Measurements from ENCODE around the gene DRD1. TPM values are rescaled to one million over a fixed set of nuclear protein-coding genes. Genes with fewer than 3 reads are reported as not detected.

Gene DRD1
- total RNA-seq, 1 experiment from 2014 or later: 0.54 TPM

GRCh38 chr5:175390352-175391083 lies 53.5 kb downstream of the DRD1 start:
- intact Hi-C loops (cut with micrococcal nuclease): no loop called here
- ChIA-PET CTCF (no interaction called here), POLR2A (no interaction called here), RAD21 (ENCODE audit: low non-redundant PET in 1 of 2, low total read pairs in 2 of 2, uncharacterized antibody in 2 of 2, unreplicated experiment in 2 of 2) (no interaction called here)
- DNase-seq (ENCODE audit: low read depth, low spot score): no peak
- H3K36me3 ChIP-seq (ENCODE audit: control insufficient read depth in 1 of 2, insufficient read depth in 2 of 2, low read length in 2 of 2): no peaks in the 10 kb centered on the region
- H3K4me2 ChIP-seq (ENCODE audit: low read length): no peak overlapping the region
- H3K4me1 ChIP-seq (ENCODE audit: control insufficient read depth in 1 of 2, insufficient read depth in 2 of 2, low read length in 2 of 2): peaks cover 0 to 3% of the 10 kb centered on the region in 2 experiments; a peak in 1 of 4 replicates
- no peaks in the 10 kb centered on the region for H3K79me2 ChIP-seq (ENCODE audit: insufficient read depth, low read length)
- H3K9ac ChIP-seq (ENCODE audit: low read length): no peak overlapping the region
- no peaks in the 10 kb centered on the region for H4K20me1 ChIP-seq (ENCODE audit: insufficient read depth)
- no peaks in the 10 kb centered on the region for H3K9me2 ChIP-seq (ENCODE audit: insufficient read depth)
- ATAC-seq: no peak
- BruUV-seq (replicated peaks): no TSS peak
- H2AFZ ChIP-seq (ENCODE audit: low read depth, low read length, poor library complexity, severe bottlenecking): no peak overlapping the region
- no peaks in the 10 kb centered on the region for H3K27me3 ChIP-seq (ENCODE audit: insufficient read depth, low read length)
- H3K4me3 ChIP-seq (replicated peaks in 1 of 2; ENCODE audit: low read depth in 1 of 2, low read length in 2 of 2): no peak overlapping the region
- no peak overlapping the region for H3K27ac ChIP-seq (ENCODE audit: low read depth, low read length)
- H3K9me3 ChIP-seq (ENCODE audit: control insufficient read depth in 1 of 2, insufficient read depth in 1 of 2, low read depth in 1 of 2, low read length in 2 of 2): no peaks in the 10 kb centered on the region
- TF ChIP-seq CBX3 (IDR thresholded peaks at IDR 0.05; ENCODE audit: low read depth) (no peak), ZNF274 (IDR thresholded peaks at IDR 0.05; ENCODE audit: low read depth, low read length) (no peak), MAX (IDR thresholded peaks at IDR 0.05) (no peak), ELF1 (IDR thresholded peaks at IDR 0.05; ENCODE audit: borderline replicate concordance, low read depth) (no peak), FOSL1 (IDR thresholded peaks at IDR 0.05; ENCODE audit: low read depth) (no peak), SP1 (IDR thresholded peaks at IDR 0.05; ENCODE audit: low read depth) (no peak), SRF (IDR thresholded peaks at IDR 0.05; ENCODE audit: low read depth) (no peak), POLR2A (IDR thresholded peaks at IDR 0.05; ENCODE audit: borderline replicate concordance, extremely low read depth, insufficient read depth, insufficient read length) (no peak), EGR1 (IDR thresholded peaks at IDR 0.05; ENCODE audit: low read depth) (no peak), TCF7L2 (IDR thresholded peaks at IDR 0.05; ENCODE audit: borderline replicate concordance, extremely low read depth, insufficient read depth, insufficient read length) (no peak), RAD21 (IDR thresholded peaks at IDR 0.05; ENCODE audit: low read depth) (no peak), YY1 (IDR thresholded peaks at IDR 0.05; ENCODE audit: extremely low read depth, insufficient replicate concordance, low read depth, low read length) (no peak), ZFX (IDR thresholded peaks at IDR 0.05) (no peak), JUND (IDR thresholded peaks at IDR 0.05) (no peak)
- TF ChIP-seq, protein P1, sequence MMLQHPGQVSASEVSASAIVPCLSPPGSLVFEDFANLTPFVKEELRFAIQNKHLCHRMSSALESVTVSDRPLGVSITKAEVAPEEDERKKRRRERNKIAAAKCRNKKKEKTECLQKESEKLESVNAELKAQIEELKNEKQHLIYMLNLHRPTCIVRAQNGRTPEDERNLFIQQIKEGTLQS (IDR thresholded peaks at IDR 0.05): no peak
- TF ChIP-seq, protein P2, sequence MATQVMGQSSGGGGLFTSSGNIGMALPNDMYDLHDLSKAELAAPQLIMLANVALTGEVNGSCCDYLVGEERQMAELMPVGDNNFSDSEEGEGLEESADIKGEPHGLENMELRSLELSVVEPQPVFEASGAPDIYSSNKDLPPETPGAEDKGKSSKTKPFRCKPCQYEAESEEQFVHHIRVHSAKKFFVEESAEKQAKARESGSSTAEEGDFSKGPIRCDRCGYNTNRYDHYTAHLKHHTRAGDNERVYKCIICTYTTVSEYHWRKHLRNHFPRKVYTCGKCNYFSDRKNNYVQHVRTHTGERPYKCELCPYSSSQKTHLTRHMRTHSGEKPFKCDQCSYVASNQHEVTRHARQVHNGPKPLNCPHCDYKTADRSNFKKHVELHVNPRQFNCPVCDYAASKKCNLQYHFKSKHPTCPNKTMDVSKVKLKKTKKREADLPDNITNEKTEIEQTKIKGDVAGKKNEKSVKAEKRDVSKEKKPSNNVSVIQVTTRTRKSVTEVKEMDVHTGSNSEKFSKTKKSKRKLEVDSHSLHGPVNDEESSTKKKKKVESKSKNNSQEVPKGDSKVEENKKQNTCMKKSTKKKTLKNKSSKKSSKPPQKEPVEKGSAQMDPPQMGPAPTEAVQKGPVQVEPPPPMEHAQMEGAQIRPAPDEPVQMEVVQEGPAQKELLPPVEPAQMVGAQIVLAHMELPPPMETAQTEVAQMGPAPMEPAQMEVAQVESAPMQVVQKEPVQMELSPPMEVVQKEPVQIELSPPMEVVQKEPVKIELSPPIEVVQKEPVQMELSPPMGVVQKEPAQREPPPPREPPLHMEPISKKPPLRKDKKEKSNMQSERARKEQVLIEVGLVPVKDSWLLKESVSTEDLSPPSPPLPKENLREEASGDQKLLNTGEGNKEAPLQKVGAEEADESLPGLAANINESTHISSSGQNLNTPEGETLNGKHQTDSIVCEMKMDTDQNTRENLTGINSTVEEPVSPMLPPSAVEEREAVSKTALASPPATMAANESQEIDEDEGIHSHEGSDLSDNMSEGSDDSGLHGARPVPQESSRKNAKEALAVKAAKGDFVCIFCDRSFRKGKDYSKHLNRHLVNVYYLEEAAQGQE (IDR thresholded peaks at IDR 0.05; ENCODE audit: low read depth): no peak
- TF ChIP-seq, protein P3, sequence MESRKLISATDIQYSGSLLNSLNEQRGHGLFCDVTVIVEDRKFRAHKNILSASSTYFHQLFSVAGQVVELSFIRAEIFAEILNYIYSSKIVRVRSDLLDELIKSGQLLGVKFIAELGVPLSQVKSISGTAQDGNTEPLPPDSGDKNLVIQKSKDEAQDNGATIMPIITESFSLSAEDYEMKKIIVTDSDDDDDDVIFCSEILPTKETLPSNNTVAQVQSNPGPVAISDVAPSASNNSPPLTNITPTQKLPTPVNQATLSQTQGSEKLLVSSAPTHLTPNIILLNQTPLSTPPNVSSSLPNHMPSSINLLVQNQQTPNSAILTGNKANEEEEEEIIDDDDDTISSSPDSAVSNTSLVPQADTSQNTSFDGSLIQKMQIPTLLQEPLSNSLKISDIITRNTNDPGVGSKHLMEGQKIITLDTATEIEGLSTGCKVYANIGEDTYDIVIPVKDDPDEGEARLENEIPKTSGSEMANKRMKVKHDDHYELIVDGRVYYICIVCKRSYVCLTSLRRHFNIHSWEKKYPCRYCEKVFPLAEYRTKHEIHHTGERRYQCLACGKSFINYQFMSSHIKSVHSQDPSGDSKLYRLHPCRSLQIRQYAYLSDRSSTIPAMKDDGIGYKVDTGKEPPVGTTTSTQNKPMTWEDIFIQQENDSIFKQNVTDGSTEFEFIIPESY (IDR thresholded peaks at IDR 0.05; ENCODE audit: extremely low read depth, insufficient replicate concordance, low read length): no peak
- TF ChIP-seq, protein P4, sequence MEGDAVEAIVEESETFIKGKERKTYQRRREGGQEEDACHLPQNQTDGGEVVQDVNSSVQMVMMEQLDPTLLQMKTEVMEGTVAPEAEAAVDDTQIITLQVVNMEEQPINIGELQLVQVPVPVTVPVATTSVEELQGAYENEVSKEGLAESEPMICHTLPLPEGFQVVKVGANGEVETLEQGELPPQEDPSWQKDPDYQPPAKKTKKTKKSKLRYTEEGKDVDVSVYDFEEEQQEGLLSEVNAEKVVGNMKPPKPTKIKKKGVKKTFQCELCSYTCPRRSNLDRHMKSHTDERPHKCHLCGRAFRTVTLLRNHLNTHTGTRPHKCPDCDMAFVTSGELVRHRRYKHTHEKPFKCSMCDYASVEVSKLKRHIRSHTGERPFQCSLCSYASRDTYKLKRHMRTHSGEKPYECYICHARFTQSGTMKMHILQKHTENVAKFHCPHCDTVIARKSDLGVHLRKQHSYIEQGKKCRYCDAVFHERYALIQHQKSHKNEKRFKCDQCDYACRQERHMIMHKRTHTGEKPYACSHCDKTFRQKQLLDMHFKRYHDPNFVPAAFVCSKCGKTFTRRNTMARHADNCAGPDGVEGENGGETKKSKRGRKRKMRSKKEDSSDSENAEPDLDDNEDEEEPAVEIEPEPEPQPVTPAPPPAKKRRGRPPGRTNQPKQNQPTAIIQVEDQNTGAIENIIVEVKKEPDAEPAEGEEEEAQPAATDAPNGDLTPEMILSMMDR (IDR thresholded peaks at IDR 0.05 in 2 of 3, conservative IDR thresholded peaks at IDR 0.05 in 1 of 3; ENCODE audit: borderline replicate concordance in 1 of 3, insufficient read depth in 1 of 3, low read depth in 2 of 3, low read length in 2 of 3): no peak

Measured in HCT116 (cell line).